Measurements from ENCODE around the gene KIF27.
"Not testable (repeated sequence)": the region's sequence is repeated elsewhere in the genome, so short reads cannot be mapped to it uniquely, and the experiment has no call there.

DNA sequence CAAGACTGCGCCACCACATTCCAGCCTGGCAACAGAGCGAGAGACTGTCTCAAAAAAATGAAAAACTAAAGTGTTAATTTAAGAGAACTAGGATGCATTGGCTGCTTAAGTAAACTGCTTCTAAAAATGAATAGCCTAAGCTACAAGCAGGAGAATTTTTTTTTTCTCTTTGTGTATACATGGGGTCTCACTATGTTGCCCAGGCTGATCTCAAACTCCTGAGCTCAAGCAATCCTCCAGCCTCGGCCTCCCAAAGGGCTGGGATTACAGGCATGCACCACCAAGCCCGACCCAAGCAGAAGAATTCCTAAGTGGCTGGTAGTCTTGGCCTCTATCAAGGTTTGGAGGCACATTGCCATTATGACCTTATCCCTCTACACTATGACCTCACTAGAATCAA, 106.1 kb downstream of the KIF27 start:
- TF ChIP-seq, protein P1, sequence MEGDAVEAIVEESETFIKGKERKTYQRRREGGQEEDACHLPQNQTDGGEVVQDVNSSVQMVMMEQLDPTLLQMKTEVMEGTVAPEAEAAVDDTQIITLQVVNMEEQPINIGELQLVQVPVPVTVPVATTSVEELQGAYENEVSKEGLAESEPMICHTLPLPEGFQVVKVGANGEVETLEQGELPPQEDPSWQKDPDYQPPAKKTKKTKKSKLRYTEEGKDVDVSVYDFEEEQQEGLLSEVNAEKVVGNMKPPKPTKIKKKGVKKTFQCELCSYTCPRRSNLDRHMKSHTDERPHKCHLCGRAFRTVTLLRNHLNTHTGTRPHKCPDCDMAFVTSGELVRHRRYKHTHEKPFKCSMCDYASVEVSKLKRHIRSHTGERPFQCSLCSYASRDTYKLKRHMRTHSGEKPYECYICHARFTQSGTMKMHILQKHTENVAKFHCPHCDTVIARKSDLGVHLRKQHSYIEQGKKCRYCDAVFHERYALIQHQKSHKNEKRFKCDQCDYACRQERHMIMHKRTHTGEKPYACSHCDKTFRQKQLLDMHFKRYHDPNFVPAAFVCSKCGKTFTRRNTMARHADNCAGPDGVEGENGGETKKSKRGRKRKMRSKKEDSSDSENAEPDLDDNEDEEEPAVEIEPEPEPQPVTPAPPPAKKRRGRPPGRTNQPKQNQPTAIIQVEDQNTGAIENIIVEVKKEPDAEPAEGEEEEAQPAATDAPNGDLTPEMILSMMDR (conservative IDR thresholded peaks at IDR 0.05; ENCODE audit: low read depth, low read length), result not testable (repeated sequence)
- not testable (repeated sequence) for TF ChIP-seq EZH2 (IDR thresholded peaks at IDR 0.05; ENCODE audit: low read length, unreplicated experiment)
